Measurements from ENCODE around the gene FBXL5.

- TF ChIP-seq CTCF (IDR thresholded peaks at IDR 0.05 in 8 of 11, conservative IDR thresholded peaks at IDR 0.05 in 3 of 11) = peak in 1 of 11 experiments; percentile 19
- peak; percentile 92 to 96 (median 95) for TF ChIP-seq POLR2AphosphoS5 (IDR thresholded peaks at IDR 0.05)
- peak; percentile 23 to 84 (median 27) for TF ChIP-seq POLR2A (IDR thresholded peaks at IDR 0.05)
Observed at GRCh38 chr4:15655223-15656037, at the start of gene FBXL5.
